Measurements from ENCODE around the gene IGF1. TPM values are rescaled to one million over a fixed set of nuclear protein-coding genes. Genes with fewer than 3 reads are reported as not detected.

The IGF1 gene
- total RNA-seq, 1 experiment from 2014 or later: not detected

DNA sequence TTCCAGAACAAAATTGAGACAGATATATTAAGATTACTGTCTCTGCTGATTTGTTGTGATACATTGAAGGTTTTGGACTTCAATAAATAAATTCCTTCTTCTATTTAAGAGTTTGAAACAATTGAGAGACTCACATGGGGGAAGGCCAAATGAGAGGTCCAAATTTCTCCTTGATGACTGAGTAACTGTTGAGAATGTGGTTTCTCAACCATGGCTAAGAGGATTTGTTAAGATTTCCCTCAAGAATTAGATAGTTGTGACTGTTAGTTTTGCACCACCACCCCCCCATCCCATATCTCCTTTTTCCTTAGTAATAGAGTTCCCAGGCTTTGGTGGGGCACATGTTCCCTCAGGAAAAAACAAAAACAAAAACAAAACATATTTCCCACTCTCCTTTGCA, 47.7 kb upstream of the IGF1 start:
- ATAC-seq: no peak
- POLR2A ChIA-PET: no interaction called here
- TF ChIP-seq NR2C2 (CRISPR knock-in tag; IDR thresholded peaks at IDR 0.05) (no peak), EMX1 (CRISPR knock-in tag; IDR thresholded peaks at IDR 0.05) (no peak), MXD4 (CRISPR knock-in tag; IDR thresholded peaks at IDR 0.05; ENCODE audit: borderline replicate concordance) (no peak), TP53 (CRISPR knock-in tag; IDR thresholded peaks at IDR 0.05) (no peak), KAT7 (CRISPR knock-in tag; IDR thresholded peaks at IDR 0.05; ENCODE audit: borderline replicate concordance) (no peak), TEAD4 (CRISPR knock-in tag; IDR thresholded peaks at IDR 0.05) (no peak), ARID4B (CRISPR knock-in tag; IDR thresholded peaks at IDR 0.05; ENCODE audit: borderline replicate concordance) (no peak)
- TF ChIP-seq, protein P1, sequence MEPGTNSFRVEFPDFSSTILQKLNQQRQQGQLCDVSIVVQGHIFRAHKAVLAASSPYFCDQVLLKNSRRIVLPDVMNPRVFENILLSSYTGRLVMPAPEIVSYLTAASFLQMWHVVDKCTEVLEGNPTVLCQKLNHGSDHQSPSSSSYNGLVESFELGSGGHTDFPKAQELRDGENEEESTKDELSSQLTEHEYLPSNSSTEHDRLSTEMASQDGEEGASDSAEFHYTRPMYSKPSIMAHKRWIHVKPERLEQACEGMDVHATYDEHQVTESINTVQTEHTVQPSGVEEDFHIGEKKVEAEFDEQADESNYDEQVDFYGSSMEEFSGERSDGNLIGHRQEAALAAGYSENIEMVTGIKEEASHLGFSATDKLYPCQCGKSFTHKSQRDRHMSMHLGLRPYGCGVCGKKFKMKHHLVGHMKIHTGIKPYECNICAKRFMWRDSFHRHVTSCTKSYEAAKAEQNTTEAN (CRISPR knock-in tag; IDR thresholded peaks at IDR 0.05): no peak
- Mint-ChIP-seq H3K9me3 (0 out of 2 replicates have a peak, but pooled peaks cover 5% of the 10 kb centered on the region), H3K4me1 (no peaks in the 10 kb centered on the region), H3K36me3 (no peaks in the 10 kb centered on the region), H3K27me3 (ENCODE audit: low read depth) (no peaks in the 10 kb centered on the region), H3K27ac (no peak overlapping the region), H3K4me3 (no peak overlapping the region)
- CTCF ChIA-PET: no interaction called here
- DNase-seq (ENCODE audit: low spot score): no peak

- POLR2A ChIA-PET: no interaction called here
- CTCF ChIA-PET: interaction anchor here (1.1 to 1.3 kb wide), 3 partner anchors 14 to 284 kb away, joined by 3 to 4 read pairs (median 4); no protein-coding TSS in a partner anchor
- Mint-ChIP-seq H3K4me1 (peaks cover 3% of the 10 kb centered on the region; the same call in 1 of the 2 replicates), H3K4me3 (no peak overlapping the region), H3K27me3 (ENCODE audit: low read depth) (no peaks in the 10 kb centered on the region), H3K27ac (no peak overlapping the region), H3K9me3 (0 out of 2 replicates have a peak, but pooled peaks cover 5% of the 10 kb centered on the region), H3K36me3 (no peaks in the 10 kb centered on the region)
- DNase-seq (ENCODE audit: low spot score): no peak
- TF ChIP-seq FOXP4 (CRISPR knock-in tag; IDR thresholded peaks at IDR 0.05) (no peak), ARID4B (CRISPR knock-in tag; IDR thresholded peaks at IDR 0.05; ENCODE audit: borderline replicate concordance) (no peak), JAZF1 (CRISPR knock-in tag; IDR thresholded peaks at IDR 0.05) (no peak), MXD4 (CRISPR knock-in tag; IDR thresholded peaks at IDR 0.05; ENCODE audit: borderline replicate concordance) (no peak), ZNF671 (CRISPR knock-in tag; IDR thresholded peaks at IDR 0.05) (no peak)
- ATAC-seq: no peak
Observed at GRCh38 chr12:102527171-102527720, 46.9 kb upstream of the IGF1 start.

All from WTC11 (cell line).